ENCODE results near the gene ISCA1. TPM values are rescaled to one million over a fixed set of nuclear protein-coding genes. Genes with fewer than 3 reads are reported as not detected.
A peak's percentile ranks its signal among the peaks of the same experiment; 100 is the strongest.
"Not testable (repeated sequence)": the region's sequence is repeated elsewhere in the genome, so short reads cannot be mapped to it uniquely, and the experiment has no call there.

The ISCA1 gene
- total RNA-seq, result 10 to 100 TPM; 18.4 to 18.7 TPM

GRCh38 chr9:86282077-86282978 lies at the start of gene ISCA1:
TSS of gene ISCA1 (minus strand) at chr9:86282538. CDS start at chr9:86282458, 80 bp downstream.
- Mint-ChIP-seq H3K4me1 (ENCODE audit: low read depth) (peaks cover 40% of the 10 kb centered on the region), H3K27me3 (ENCODE audit: low read depth) (no peaks in the 10 kb centered on the region), H3K9me3 (no peaks in the 10 kb centered on the region), H3K4me3 (peak within 1 kb of the TSS; percentile 89), H3K27ac (peak within 1 kb of the TSS; percentile 94), H3K36me3 (ENCODE audit: low read depth) (peaks cover 3% of the 10 kb centered on the region)
- DNase-seq, result peak; percentile 96
- CTCF ChIA-PET, result interaction anchor here (0.6 to 1.0 kb wide), 2 partner anchors 15 to 79 kb away, joined by 4 to 5 read pairs; no protein-coding TSS in a partner anchor
- intact Hi-C loops (cut with micrococcal nuclease), result loop anchor here (1.0 to 10.0 kb wide), 8 partner anchors 21 to 1692 kb away; partner anchors contain the start of genes CDK20 and NAA35

- peaks cover 42% of the 10 kb centered on the region for H3K36me3 Mint-ChIP-seq (ENCODE audit: low read depth)
- H3K27ac Mint-ChIP-seq, result no peak overlapping the region
- peaks cover 6% of the 10 kb centered on the region for H3K4me1 Mint-ChIP-seq (ENCODE audit: low read depth)
- CTCF ChIA-PET, result no interaction called here
- no peaks in the 10 kb centered on the region for H3K27me3 Mint-ChIP-seq (ENCODE audit: low read depth)
- no peak overlapping the region for H3K4me3 Mint-ChIP-seq
- intact Hi-C loops (cut with micrococcal nuclease), result no loop called here
- no peaks in the 10 kb centered on the region for H3K9me3 Mint-ChIP-seq
- DNase-seq, result no peak
Observed at GRCh38 chr9:86330186-86330585, 47.8 kb upstream of the ISCA1 start.

- Mint-ChIP-seq H3K36me3 (ENCODE audit: low read depth) (peaks cover 45% of the 10 kb centered on the region), H3K4me3 (no peak overlapping the region), H3K4me1 (ENCODE audit: low read depth) (peaks cover 6% of the 10 kb centered on the region), H3K27ac (no peak overlapping the region), H3K27me3 (ENCODE audit: low read depth) (no peaks in the 10 kb centered on the region), H3K9me3 (no peaks in the 10 kb centered on the region)
- intact Hi-C loops (cut with micrococcal nuclease), result no loop called here
- no peak for DNase-seq
- CTCF ChIA-PET, result no interaction called here
Observed at GRCh38 chr9:86329649-86330048, 47.3 kb upstream of the ISCA1 start.

GRCh38 chr9:86328156-86328555 lies 45.8 kb upstream of the ISCA1 start:
- peaks cover 6% of the 10 kb centered on the region for H3K4me1 Mint-ChIP-seq (ENCODE audit: low read depth)
- no peak for DNase-seq
- no peaks in the 10 kb centered on the region for H3K9me3 Mint-ChIP-seq
- intact Hi-C loops (cut with micrococcal nuclease), result no loop called here
- H3K36me3 Mint-ChIP-seq (ENCODE audit: low read depth), result peaks cover 39% of the 10 kb centered on the region
- H3K27me3 Mint-ChIP-seq (ENCODE audit: low read depth), result no peaks in the 10 kb centered on the region
- CTCF ChIA-PET, result interaction anchor here (0.5 kb wide), 1 partner anchor 27 kb away, joined by 4 read pairs; no protein-coding TSS in a partner anchor
- H3K4me3 Mint-ChIP-seq, result no peak overlapping the region
- no peak overlapping the region for H3K27ac Mint-ChIP-seq

- Mint-ChIP-seq H3K27ac (no peak overlapping the region), H3K36me3 (ENCODE audit: low read depth) (peaks cover 34% of the 10 kb centered on the region), H3K9me3 (no peaks in the 10 kb centered on the region), H3K4me3 (no peak overlapping the region), H3K27me3 (ENCODE audit: low read depth) (no peaks in the 10 kb centered on the region), H3K4me1 (ENCODE audit: low read depth) (peaks cover 6% of the 10 kb centered on the region)
- CTCF ChIA-PET, result interaction anchor here (1.4 kb wide), 1 partner anchor 124 kb away, joined by 4 read pairs; no protein-coding TSS in a partner anchor
- no peak for DNase-seq
- intact Hi-C loops (cut with micrococcal nuclease), result no loop called here
Observed at GRCh38 chr9:86326536-86326935, 44.2 kb upstream of the ISCA1 start.

- no peak for DNase-seq
- CTCF ChIA-PET, result interaction anchor here (1.4 kb wide), 1 partner anchor 123 kb away, joined by 4 read pairs; no protein-coding TSS in a partner anchor
- Mint-ChIP-seq H3K27me3 (ENCODE audit: low read depth) (no peaks in the 10 kb centered on the region), H3K4me1 (ENCODE audit: low read depth) (peaks cover 6% of the 10 kb centered on the region), H3K27ac (no peak overlapping the region), H3K36me3 (ENCODE audit: low read depth) (peaks cover 40% of the 10 kb centered on the region), H3K9me3 (no peaks in the 10 kb centered on the region), H3K4me3 (no peak overlapping the region)
- intact Hi-C loops (cut with micrococcal nuclease), result no loop called here
Observed at GRCh38 chr9:86324901-86325300, 42.6 kb upstream of the ISCA1 start.

- CTCF ChIA-PET, result no interaction called here
- Mint-ChIP-seq H3K4me3 (no peak overlapping the region), H3K9me3 (no peaks in the 10 kb centered on the region), H3K27me3 (ENCODE audit: low read depth) (no peaks in the 10 kb centered on the region), H3K4me1 (ENCODE audit: low read depth) (peaks cover 6% of the 10 kb centered on the region), H3K27ac (no peak overlapping the region), H3K36me3 (ENCODE audit: low read depth) (peaks cover 41% of the 10 kb centered on the region)
- intact Hi-C loops (cut with micrococcal nuclease), result no loop called here
- no peak for DNase-seq
Observed at GRCh38 chr9:86324308-86324707, 42.0 kb upstream of the ISCA1 start.

GRCh38 chr9:86322973-86323644 lies 40.8 kb upstream of the ISCA1 start:
- CTCF ChIA-PET, result no interaction called here
- no peak for DNase-seq
- H3K27me3 Mint-ChIP-seq (ENCODE audit: low read depth), result no peaks in the 10 kb centered on the region
- no peak overlapping the region for H3K27ac Mint-ChIP-seq
- H3K4me1 Mint-ChIP-seq (ENCODE audit: low read depth), result peaks cover 5% of the 10 kb centered on the region
- H3K4me3 Mint-ChIP-seq, result no peak overlapping the region
- H3K9me3 Mint-ChIP-seq, result no peaks in the 10 kb centered on the region
- intact Hi-C loops (cut with micrococcal nuclease), result no loop called here
- H3K36me3 Mint-ChIP-seq (ENCODE audit: low read depth), result peaks cover 39% of the 10 kb centered on the region

- Mint-ChIP-seq H3K27me3 (ENCODE audit: low read depth) (no peaks in the 10 kb centered on the region), H3K4me1 (ENCODE audit: low read depth) (no peaks in the 10 kb centered on the region), H3K4me3 (no peak overlapping the region), H3K36me3 (ENCODE audit: low read depth) (peaks cover 31% of the 10 kb centered on the region), H3K27ac (no peak overlapping the region), H3K9me3 (no peaks in the 10 kb centered on the region)
- CTCF ChIA-PET, result no interaction called here
- no peak for DNase-seq
- intact Hi-C loops (cut with micrococcal nuclease), result no loop called here
Observed at GRCh38 chr9:86321373-86321772, 39.0 kb upstream of the ISCA1 start.

GRCh38 chr9:86318187-86318586 lies 35.8 kb upstream of the ISCA1 start:
- Mint-ChIP-seq H3K36me3 (ENCODE audit: low read depth) (peaks cover 41% of the 10 kb centered on the region), H3K4me1 (ENCODE audit: low read depth) (no peaks in the 10 kb centered on the region), H3K27me3 (ENCODE audit: low read depth) (no peaks in the 10 kb centered on the region), H3K4me3 (no peak overlapping the region), H3K27ac (no peak overlapping the region), H3K9me3 (no peaks in the 10 kb centered on the region)
- no peak for DNase-seq
- intact Hi-C loops (cut with micrococcal nuclease), result no loop called here
- CTCF ChIA-PET, result no interaction called here

GRCh38 chr9:86315078-86315477 lies 32.7 kb upstream of the ISCA1 start:
- Mint-ChIP-seq H3K4me1 (ENCODE audit: low read depth) (no peaks in the 10 kb centered on the region), H3K36me3 (ENCODE audit: low read depth) (peaks cover 50% of the 10 kb centered on the region), H3K4me3 (no peak overlapping the region), H3K27ac (no peak overlapping the region), H3K27me3 (ENCODE audit: low read depth) (no peaks in the 10 kb centered on the region), H3K9me3 (no peaks in the 10 kb centered on the region)
- DNase-seq, result no peak
- CTCF ChIA-PET, result no interaction called here
- intact Hi-C loops (cut with micrococcal nuclease), result no loop called here

GRCh38 chr9:86312959-86313358 lies 30.6 kb upstream of the ISCA1 start:
- H3K9me3 Mint-ChIP-seq; H3K27me3 Mint-ChIP-seq (ENCODE audit: low read depth); DNase-seq; CTCF ChIA-PET; H3K4me1 Mint-ChIP-seq (ENCODE audit: low read depth); H3K27ac Mint-ChIP-seq; H3K4me3 Mint-ChIP-seq; intact Hi-C loops (cut with micrococcal nuclease): not testable (repeated sequence)
- peaks cover 56% of the 10 kb centered on the region for H3K36me3 Mint-ChIP-seq (ENCODE audit: low read depth)
